ENCODE results near the gene KCNH8.

DNA sequence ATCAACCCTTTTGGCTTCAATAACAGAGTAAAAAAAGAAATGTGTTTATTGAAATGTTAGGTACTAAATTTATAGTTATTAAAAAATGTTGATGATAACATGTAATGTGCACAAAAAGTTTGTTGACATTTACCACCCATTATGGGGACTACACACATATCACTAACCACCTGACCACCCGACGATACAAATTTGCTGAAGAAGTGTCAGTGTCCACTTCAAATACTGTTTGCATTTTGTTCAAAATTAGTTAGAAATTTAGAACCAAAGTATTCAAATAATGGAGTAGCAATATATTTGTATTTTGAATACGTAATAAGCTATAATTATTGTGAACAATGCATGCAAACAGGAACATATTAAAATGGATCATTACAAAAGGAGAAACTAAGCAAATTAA, 54.4 kb downstream of the KCNH8 start:
- TF ChIP-seq TAF1 (IDR thresholded peaks at IDR 0.05; ENCODE audit: low read depth, low read length) = no peak
- TF ChIP-seq POLR2AphosphoS5 (IDR thresholded peaks at IDR 0.05; ENCODE audit: low read depth, low read length) = no peak
- TF ChIP-seq POLR2A (IDR thresholded peaks at IDR 0.05; ENCODE audit: low read depth, low read length) = no peak
